H1 (cell line): ENCODE results near the gene CHD5. TPM values are rescaled to one million over a fixed set of nuclear protein-coding genes. Genes with fewer than 3 reads are reported as not detected.

Source experiments
- HDAC6 ChIP-seq: IDR thresholded peaks from one replicate; pipeline ENCODE4 v1.7.1; 2012; ENCODE audit warnings: low read depth, mild to moderate bottlenecking, inconsistent platforms, low read length, moderate library complexity
- RAD21 ChIP-seq, 2 experiments: IDR thresholded peaks in 1 of 2; conservative IDR thresholded peaks in 1 of 2; 2 replicates each; pipeline ENCODE4 v1.6.1; 2011; ENCODE audit warnings: low read depth in 2 of 2, low read length in 2 of 2, improper control_type of control experiment in 1 of 2, inconsistent platforms in 1 of 2, mild to moderate bottlenecking in 1 of 2, moderate library complexity in 1 of 2
- RBBP5 ChIP-seq: IDR thresholded peaks from 2 replicates; pipeline ENCODE4 v1.7.1; 2012; ENCODE audit warnings: low read depth, mild to moderate bottlenecking, inconsistent platforms, low read length, moderate library complexity, borderline replicate concordance
- TAF7 ChIP-seq: optimal IDR thresholded peaks from 2 replicates; pipeline ENCODE3; 2011; ENCODE audit warnings: low read depth, mild to moderate bottlenecking, inconsistent platforms, low read length, moderate library complexity, borderline replicate concordance
- YY1 ChIP-seq: IDR thresholded peaks from 2 replicates; pipeline ENCODE4 v1.6.1; 2011; ENCODE audit warnings: low read depth, mild to moderate bottlenecking, low read length
- polyA plus RNA-seq, 7 experiments: library from polyadenylated mRNA; depleted of rRNA in 3 of 7; stranded (reverse) in 5 of 7; unstranded in 2 of 7; fragments of >200 nt in 5 of 7; fragments of 200-250 nt in 2 of 7; gene quantifications; 1 replicate in 5 of 7; 2 replicates in 1 of 7; 4 replicates in 1 of 7; pipeline versions ENCODE4 v1.2.1 to v1.2.3, GENCODE V29; 2011 to 2013; ENCODE audit warnings: missing spikeins in 2 of 7, mixed read lengths in 2 of 7
- total RNA-seq: library from RNA; stranded (reverse); fragmentation: NEBNext Ultra II Directional; extraction: Animal tissue kit (Norgen Biotek cat#: 25700); gene quantifications from 2 replicates; pipeline ENCODE4 v1.2.1, GENCODE V29; 2021

The CHD5 gene
- total and polyA plus RNA-seq, 2 of the 8 experiments (the other 6 are each of a cell fraction or from before 2014, with no cell fraction given): 0.42 to 1.8 TPM

GRCh38 chr1:6150006-6150938 is 29.8 kb downstream of the CHD5 start (continued):
- TF ChIP-seq RBBP5 (no peak), HDAC6 (no peak), RAD21 (IDR thresholded peaks at IDR 0.05 in 1 of 2, conservative IDR thresholded peaks at IDR 0.05 in 1 of 2; ENCODE audit: low read depth in 2 of 2, low read length in 2 of 2) (no peak), YY1 (no peak), TAF7 (no peak)
- TF ChIP-seq, all 59 proteins: peak for 0
